LNCAP (cell line): ENCODE results near the gene PLEKHA3.

ENCODE experiments used
- CTCF ChIP-seq: fragments of 450-650 bp; IDR thresholded peaks from 2 replicates; pipeline ENCODE4 v1.5.1; 2017; ENCODE audit warnings: mild to moderate bottlenecking

Gene PLEKHA3

GRCh38 chr2:178476477-178476876 is 3.8 kb upstream of the PLEKHA3 start:
- TF ChIP-seq CTCF, result no peak

DNA sequence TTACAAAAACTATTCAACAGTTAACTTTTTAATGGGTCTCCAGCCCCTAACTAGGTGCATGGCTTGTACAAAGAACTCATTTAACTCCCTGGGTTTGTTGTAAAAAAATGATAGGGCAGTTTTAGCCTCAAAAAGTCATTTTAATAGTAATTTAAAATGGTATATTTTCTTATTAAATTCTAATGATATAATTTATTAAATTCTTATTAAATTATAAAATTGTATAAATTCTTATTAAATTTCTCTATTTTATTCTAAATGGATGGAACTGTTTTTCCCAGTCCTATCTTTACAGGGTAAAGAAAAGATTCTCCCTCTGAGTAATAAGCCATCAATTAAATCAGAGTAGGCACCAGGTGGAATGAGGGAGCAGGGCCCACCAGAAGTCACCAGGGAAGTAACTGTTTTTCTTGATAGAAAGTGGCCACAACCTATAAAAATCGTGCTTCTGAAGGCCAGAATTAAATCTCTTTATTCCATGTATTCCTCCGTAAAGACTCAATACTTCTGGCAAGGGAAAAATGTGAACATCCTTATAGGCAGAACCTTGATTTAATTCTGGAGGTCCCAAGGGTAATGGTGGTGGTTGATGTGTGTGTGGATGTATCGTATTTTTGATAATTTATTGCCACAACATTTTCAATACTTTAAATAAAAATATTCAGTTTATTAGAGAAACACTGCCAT is 2.7 kb upstream of the PLEKHA3 start:
- no peak for TF ChIP-seq CTCF

DNA sequence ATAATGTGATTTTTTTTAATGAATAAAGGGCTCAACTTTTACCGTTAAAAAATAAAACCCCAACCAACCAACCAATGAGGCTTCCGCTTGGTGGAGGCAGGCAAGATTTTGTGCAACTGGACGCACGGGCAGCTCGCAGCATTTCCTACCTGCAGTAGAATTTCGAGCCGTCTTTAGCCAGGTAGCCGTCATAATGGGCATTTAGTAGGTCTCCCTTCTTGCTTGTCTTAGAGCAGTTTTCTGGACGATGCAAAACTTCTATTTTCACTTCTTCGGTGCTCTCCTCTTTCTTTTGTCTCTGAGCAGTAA is 2.2 kb upstream of the PLEKHA3 start:
- no peak for TF ChIP-seq CTCF

DNA sequence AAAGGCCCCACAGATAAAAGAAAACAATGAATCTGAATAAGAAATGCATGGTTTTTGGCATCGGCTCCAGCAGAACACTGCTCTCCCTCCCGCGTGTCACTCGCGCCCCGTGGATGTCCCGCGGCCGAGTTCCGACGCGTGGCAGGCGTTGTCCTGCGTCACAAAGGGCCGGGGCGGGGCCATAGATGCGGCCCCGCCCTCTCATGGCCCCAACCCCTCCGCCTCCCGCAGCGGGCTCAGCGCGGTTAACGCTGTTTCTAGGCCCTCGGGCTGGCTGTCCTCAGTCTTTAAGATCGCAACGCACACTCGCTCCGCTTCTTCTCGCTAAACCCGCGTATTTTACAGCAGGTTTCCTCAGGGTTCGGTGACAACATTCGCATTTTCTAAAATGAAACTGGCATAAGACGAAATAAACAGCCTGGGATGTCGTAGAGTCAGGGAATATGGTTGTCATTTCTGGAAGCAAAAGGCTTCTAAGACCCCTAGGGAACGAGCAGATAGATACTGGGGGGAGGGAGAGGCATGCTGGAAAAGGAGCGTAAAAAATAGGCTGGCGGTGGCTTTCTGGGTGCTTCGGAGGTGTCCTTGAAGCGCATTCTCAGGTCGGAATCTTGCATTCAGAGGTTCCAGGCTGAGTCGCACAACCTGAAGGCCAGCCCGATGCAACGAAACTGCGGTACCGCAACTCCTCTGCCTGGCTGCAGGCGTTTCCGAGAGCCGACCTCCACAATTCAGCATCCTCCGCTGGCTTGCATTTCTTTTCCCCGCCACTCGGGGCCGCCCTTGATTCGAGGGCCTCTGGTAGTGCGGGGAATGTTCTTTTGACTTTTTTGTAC is 1.6 kb upstream of the PLEKHA3 start, which contains the start of gene FKBP7:
FKBP7 (minus strand) TSS at position 162 of the 836 bp plus-strand sequence; CDS start at position 61, 101 bp downstream.
- peak; percentile 66 for TF ChIP-seq CTCF

DNA sequence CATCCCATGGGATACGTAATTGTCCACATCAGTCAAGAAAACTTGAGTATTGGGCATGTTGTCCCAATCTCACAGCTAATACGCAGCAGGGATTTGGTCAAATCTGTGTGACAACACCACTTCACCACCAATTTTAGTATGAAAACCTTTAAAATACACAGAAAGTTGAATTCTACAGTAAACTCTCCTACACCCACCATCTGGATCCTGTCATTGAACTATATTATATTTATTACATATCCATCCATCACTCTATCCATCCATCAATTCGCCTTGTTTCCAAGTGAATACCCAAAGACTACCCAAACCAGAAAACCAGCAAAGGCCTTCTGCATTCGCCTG is 1.0 kb upstream of the PLEKHA3 start:
- peak; percentile 3; the same call in 1 of the 2 replicates for TF ChIP-seq CTCF

- no peak for TF ChIP-seq CTCF
These were observed 465 bp upstream of the PLEKHA3 start for GRCh38 chr2:178479758-178480226.

GRCh38 chr2:178482437-178482836 is 2.2 kb downstream of the PLEKHA3 start:
- TF ChIP-seq CTCF, result no peak
